IMR-90 (cell line): ENCODE results near the gene RNF123. TPM values are rescaled to one million over a fixed set of nuclear protein-coding genes. Genes with fewer than 3 reads are reported as not detected.

Experiments
- ATAC-seq: fragments of 200-7000 bp; cut with Tn5 transposase; 2 replicates; pipeline ENCODE4 v1.9.1; 2020; ENCODE audit warnings: low read depth, mild to moderate bottlenecking, moderate library complexity
- BruUV-seq: library from RNA; stranded (reverse); fragments of 400-500 nt; replicated peaks from 2 replicates; lab custom pipeline; 2021; lab: Mats Ljungman, UMichigan
- CTCF ChIA-PET: fragments of 300-600 bp; formaldehyde crosslinking; extraction: SDS; loops from one replicate; lab custom pipeline; 2021; ENCODE audit warnings: antibody characterized with exemption; lab: Yijun Ruan, JAX
- POLR2A ChIA-PET: fragments of 300-600 bp; sonication (Branson Sonifier 250); formaldehyde crosslinking; loops from one replicate; lab custom pipeline; 2022; ENCODE audit warnings: antibody characterized with exemption; ENCODE audit not compliant: unreplicated experiment; lab: Charles Lee
- DNase-seq: peaks from one replicate; pipeline ENCODE4 v3.0.0; 2013
- H2AFZ ChIP-seq: replicated peaks from 2 replicates; pipeline ENCODE3; 2013; ENCODE audit warnings: low read length, mild to moderate bottlenecking; ENCODE audit not compliant: poor library complexity
- H2AK5ac ChIP-seq: 2 replicates; pipeline ENCODE4 v1.6.1; 2013; ENCODE audit warnings: low read depth, low read length, inconsistent platforms
- H2AK9ac ChIP-seq: replicated peaks from 2 replicates; pipeline ENCODE3; 2013; ENCODE audit warnings: mild to moderate bottlenecking, low read depth, low read length, moderate library complexity; ENCODE audit not compliant: poor library complexity
- H2BK120ac ChIP-seq: 2 replicates; pipeline ENCODE4 v1.6.1; 2013; ENCODE audit warnings: low read depth, low read length, inconsistent platforms
- H2BK15ac ChIP-seq: 3 replicates; pipeline ENCODE4 v1.6.1; 2013; ENCODE audit warnings: low read depth, low read length, inconsistent platforms
- H2BK20ac ChIP-seq: 2 replicates; pipeline ENCODE4 v1.6.1; 2013; ENCODE audit warnings: low read depth, mild to moderate bottlenecking, inconsistent platforms, low read length, moderate library complexity
- H2BK5ac ChIP-seq: 2 replicates; pipeline ENCODE4 v1.6.1; 2013; ENCODE audit warnings: mild to moderate bottlenecking, low read depth, low read length, inconsistent platforms; ENCODE audit not compliant: poor library complexity, severe bottlenecking
- H3K14ac ChIP-seq: replicated peaks from 2 replicates; pipeline ENCODE4 v1.6.1; 2013; ENCODE audit warnings: low read depth, low read length, inconsistent platforms
- H3K18ac ChIP-seq: 2 replicates; pipeline ENCODE4 v1.6.1; 2013; ENCODE audit warnings: low read depth, low read length, control low read depth
- H3K23ac ChIP-seq: 2 replicates; pipeline ENCODE4 v1.6.1; 2013; ENCODE audit warnings: low read depth, low read length, inconsistent platforms
- H3K27ac ChIP-seq: 2 replicates; pipeline ENCODE4 v1.5.1; 2013; ENCODE audit warnings: mild to moderate bottlenecking, control low read depth, low read length; ENCODE audit not compliant: insufficient read depth
- H3K27me3 ChIP-seq: 2 replicates; pipeline ENCODE4 v1.6.1; 2013; ENCODE audit warnings: low read length; ENCODE audit not compliant: control insufficient read depth, insufficient read depth
- H3K36me3 ChIP-seq: 2 replicates; pipeline ENCODE4 v1.6.1; 2013; ENCODE audit warnings: low read length, mixed read lengths; ENCODE audit not compliant: control insufficient read depth, insufficient read depth
- H3K4ac ChIP-seq: 2 replicates; pipeline ENCODE4 v1.6.1; 2013; ENCODE audit warnings: low read depth, low read length, inconsistent platforms
- H3K4me1 ChIP-seq: 2 replicates; pipeline ENCODE4 v1.6.1; 2013; ENCODE audit warnings: low read length, mixed read lengths; ENCODE audit not compliant: control insufficient read depth, insufficient read depth
- H3K4me2 ChIP-seq: 2 replicates; pipeline ENCODE4 v1.6.1; 2013; ENCODE audit warnings: low read depth, mild to moderate bottlenecking, control low read depth, low read length, moderate library complexity
- H3K4me3 ChIP-seq: 2 replicates; pipeline ENCODE4 v1.5.1; 2013; ENCODE audit warnings: low read depth, mild to moderate bottlenecking, control low read depth, low read length, moderate library complexity; ENCODE audit not compliant: insufficient read depth
- H3K56ac ChIP-seq: 2 replicates; pipeline ENCODE4 v1.6.1; 2013; ENCODE audit warnings: low read length, inconsistent platforms; ENCODE audit not compliant: insufficient read depth; ENCODE audit errors: extremely low read depth
- H3K79me1 ChIP-seq, 2 experiments: 2 replicates each; pipeline ENCODE4 v1.6.1; 2013; ENCODE audit warnings: low read length in 2 of 2, inconsistent platforms in 1 of 2, low read depth in 1 of 2
- H3K9ac ChIP-seq: 2 replicates; pipeline ENCODE4 v1.6.1; 2013; ENCODE audit warnings: low read depth, low read length, control low read depth
- H3K9me1 ChIP-seq: 2 replicates; pipeline ENCODE4 v1.6.1; 2013; ENCODE audit warnings: low read length, inconsistent platforms; ENCODE audit not compliant: insufficient read depth
- H3K9me3 ChIP-seq: 2 replicates; pipeline ENCODE4 v1.6.1; 2013; ENCODE audit warnings: low read length; ENCODE audit not compliant: control insufficient read depth, insufficient read depth
- H4K20me1 ChIP-seq: 2 replicates; pipeline ENCODE4 v1.6.1; 2013; ENCODE audit warnings: low read length, inconsistent platforms; ENCODE audit not compliant: insufficient read depth
- H4K5ac ChIP-seq: 2 replicates; pipeline ENCODE4 v1.6.1; 2013; ENCODE audit warnings: mild to moderate bottlenecking, low read depth, low read length, control low read depth
- H4K8ac ChIP-seq, 2 experiments: 2 replicates each; pipeline ENCODE4 v1.6.1; 2013; ENCODE audit warnings: low read depth in 2 of 2, low read length in 2 of 2, control low read depth in 1 of 2, inconsistent platforms in 1 of 2
- H4K91ac ChIP-seq: 2 replicates; pipeline ENCODE4 v1.6.1; 2013; ENCODE audit warnings: low read depth, low read length, inconsistent platforms; ENCODE audit not compliant: insufficient read depth
- BHLHE40 ChIP-seq: fragments of 150-350 bp; IDR thresholded peaks from 2 replicates; pipeline ENCODE4 v1.6.1; 2016; ENCODE audit warnings: mild to moderate bottlenecking, low read depth, low read length
- CEBPB ChIP-seq: IDR thresholded peaks from 2 replicates; pipeline ENCODE4 v1.6.1; 2012; ENCODE audit warnings: low read depth, low read length, improper control_type of control experiment
- CHD1 ChIP-seq: IDR thresholded peaks from 2 replicates; pipeline ENCODE4 v1.6.1; 2012; ENCODE audit warnings: low read depth, low read length, improper control_type of control experiment
- FOS ChIP-seq: fragments of 150-350 bp; IDR thresholded peaks from 2 replicates; pipeline ENCODE4 v1.6.1; 2016; ENCODE audit warnings: low read depth, low read length
- MAFK ChIP-seq: IDR thresholded peaks from 2 replicates; pipeline ENCODE4 v1.6.1; 2012; ENCODE audit warnings: low read depth, low read length, improper control_type of control experiment
- MXI1 ChIP-seq: IDR thresholded peaks from 2 replicates; pipeline ENCODE4 v1.6.1; 2012; ENCODE audit warnings: low read depth, mild to moderate bottlenecking, low read length, moderate library complexity, borderline replicate concordance
- NFE2L2 ChIP-seq: fragments of 150-350 bp; IDR thresholded peaks from 2 replicates; pipeline ENCODE4 v1.6.1; 2016; ENCODE audit warnings: low read depth, mild to moderate bottlenecking, low read length
- POLR2A ChIP-seq: IDR thresholded peaks from 2 replicates; pipeline ENCODE4 v1.6.1; 2012; ENCODE audit warnings: mild to moderate bottlenecking, low read depth, low read length
- RFX5 ChIP-seq: IDR thresholded peaks from 2 replicates; pipeline ENCODE4 v1.8.0; 2012; ENCODE audit warnings: low read depth, mild to moderate bottlenecking, low read length, moderate library complexity
- SMC3 ChIP-seq: fragments of 150-350 bp; IDR thresholded peaks from 2 replicates; pipeline ENCODE4 v1.6.1; 2016; ENCODE audit warnings: low read depth, mild to moderate bottlenecking, antibody characterized with exemption, low read length, moderate library complexity
- WGBS, 2 experiments: methylation state at CpG; one replicate each; pipeline versions ENCODE4 v1.1.5 to v1.1.7; 2013; ENCODE audit warnings: missing lambda C conversion rate in 2 of 2; ENCODE audit not compliant: insufficient read length in 1 of 2; ENCODE audit errors: extremely low coverage in 2 of 2; 5-methylcytosine and 5-hydroxymethylcytosine counted together
- dilution Hi-C: fragments of 300-500 bp; cut with HindIII; formaldehyde crosslinking; loops from one replicate; pipeline ENCODE4 v1.14.3; 2018; ENCODE audit warnings: low sequenced_read_pairs; ENCODE audit not compliant: unreplicated experiment
- in situ Hi-C: fragments of 300-500 bp; cut with MboI; formaldehyde crosslinking; loops from 3 replicates; pipeline ENCODE4 v1.14.3; 2019; ENCODE audit warnings: low sequenced_read_pairs, inconsistent platforms, mixed read lengths
- intact Hi-C: fragments of 100-400 bp; cut with micrococcal nuclease; formaldehyde crosslinking; loops from 2 replicates; pipeline ENCODE4 v1.10.0; 2022
- polyA plus RNA-seq, 3 experiments: library from polyadenylated mRNA; depleted of rRNA; stranded (reverse); fragments of >200 nt; gene quantifications; 2 replicates each; pipeline ENCODE4 v1.2.3, GENCODE V29; 2012; ENCODE audit warnings: low replicate concordance in 1 of 3
- total RNA-seq: library from RNA; depleted of rRNA; stranded (reverse); fragments of >200 nt; gene quantifications from 2 replicates; pipeline ENCODE4 v1.2.3, GENCODE V29; 2012
- TF ChIP-seq, protein P1 (sequence below): fragments of 150-350 bp; IDR thresholded peaks from 2 replicates; pipeline ENCODE4 v1.6.1; 2017; ENCODE audit warnings: mild to moderate bottlenecking, antibody characterized with exemption, low read length, low read depth
- TF ChIP-seq, protein P2 (sequence below): fragments of 150-350 bp; IDR thresholded peaks from 2 replicates; pipeline ENCODE4 v1.6.1; 2016; ENCODE audit warnings: low read depth, mild to moderate bottlenecking, low read length, moderate library complexity, borderline replicate concordance

The RNF123 gene
- total and polyA plus RNA-seq, 2 of the 4 experiments (the other 2 are of a cell fraction): 13.4 to 37.7 TPM

DNA sequence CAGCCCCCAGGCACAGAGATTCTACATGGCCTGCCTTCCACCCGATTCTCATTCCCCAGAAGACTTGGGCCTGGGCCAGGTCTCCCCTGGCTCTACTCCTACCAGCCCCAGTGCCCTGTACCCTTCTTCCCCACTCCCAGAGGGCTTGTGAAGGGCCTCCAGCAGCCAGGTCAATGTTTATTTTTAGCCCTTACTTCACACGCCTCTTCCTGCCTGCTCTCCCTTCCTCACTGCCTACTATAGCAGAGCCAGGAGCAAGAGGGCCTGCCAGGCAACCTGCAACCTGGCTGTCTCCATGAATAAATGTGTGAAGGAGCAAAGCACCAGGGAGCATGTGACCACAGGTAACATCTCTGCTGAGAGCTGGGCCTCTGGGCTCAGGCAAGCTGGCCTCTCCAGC, 41.6 kb upstream of the RNF123 start:
- in situ Hi-C loops: no loop called here
- no peak overlapping the region for H2AFZ ChIP-seq
- H4K5ac ChIP-seq: no peak overlapping the region
- no peak overlapping the region for H3K56ac ChIP-seq
- no peak overlapping the region for H3K4me2 ChIP-seq
- intact Hi-C loops: no loop called here
- TF ChIP-seq, protein P1, sequence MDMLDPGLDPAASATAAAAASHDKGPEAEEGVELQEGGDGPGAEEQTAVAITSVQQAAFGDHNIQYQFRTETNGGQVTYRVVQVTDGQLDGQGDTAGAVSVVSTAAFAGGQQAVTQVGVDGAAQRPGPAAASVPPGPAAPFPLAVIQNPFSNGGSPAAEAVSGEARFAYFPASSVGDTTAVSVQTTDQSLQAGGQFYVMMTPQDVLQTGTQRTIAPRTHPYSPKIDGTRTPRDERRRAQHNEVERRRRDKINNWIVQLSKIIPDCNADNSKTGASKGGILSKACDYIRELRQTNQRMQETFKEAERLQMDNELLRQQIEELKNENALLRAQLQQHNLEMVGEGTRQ: no peak
- TF ChIP-seq SMC3 (no peak), MXI1 (no peak), NFE2L2 (no peak), FOS (no peak), CEBPB (no peak), MAFK (no peak), RFX5 (no peak), BHLHE40 (no peak), POLR2A (no peak), CHD1 (no peak)
- TF ChIP-seq, protein P2, sequence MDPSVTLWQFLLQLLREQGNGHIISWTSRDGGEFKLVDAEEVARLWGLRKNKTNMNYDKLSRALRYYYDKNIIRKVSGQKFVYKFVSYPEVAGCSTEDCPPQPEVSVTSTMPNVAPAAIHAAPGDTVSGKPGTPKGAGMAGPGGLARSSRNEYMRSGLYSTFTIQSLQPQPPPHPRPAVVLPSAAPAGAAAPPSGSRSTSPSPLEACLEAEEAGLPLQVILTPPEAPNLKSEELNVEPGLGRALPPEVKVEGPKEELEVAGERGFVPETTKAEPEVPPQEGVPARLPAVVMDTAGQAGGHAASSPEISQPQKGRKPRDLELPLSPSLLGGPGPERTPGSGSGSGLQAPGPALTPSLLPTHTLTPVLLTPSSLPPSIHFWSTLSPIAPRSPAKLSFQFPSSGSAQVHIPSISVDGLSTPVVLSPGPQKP: no peak
- H3K18ac ChIP-seq: no peak overlapping the region
- H3K4me1 ChIP-seq: no peaks in the 10 kb centered on the region
- no peak overlapping the region for H4K91ac ChIP-seq
- 33% methylated on average over 1 of the region's 2 CpGs; no CpG with 5 or more reads in 1 of the 2 experiments for WGBS, 2 experiments
- ATAC-seq: no peak
- H3K9me3 ChIP-seq: no peaks in the 10 kb centered on the region
- no peak overlapping the region for H3K9ac ChIP-seq
- H3K23ac ChIP-seq: no peak overlapping the region
- no peak for DNase-seq
- H3K27me3 ChIP-seq: peaks cover 32% of the 10 kb centered on the region
- H2BK15ac ChIP-seq: no peak overlapping the region
- H4K20me1 ChIP-seq: no peaks in the 10 kb centered on the region
- no peaks in the 10 kb centered on the region for H3K79me1 ChIP-seq
- BruUV-seq: no TSS peak
- no peak overlapping the region for H3K27ac ChIP-seq
- H4K8ac ChIP-seq: no peak overlapping the region
- peaks cover 3% of the 10 kb centered on the region; the same call in 1 of the 2 replicates for H3K9me1 ChIP-seq
- H3K14ac ChIP-seq: no peak overlapping the region
- H2AK9ac ChIP-seq: no peak overlapping the region
- POLR2A ChIA-PET: no interaction called here
- no peak overlapping the region for H3K4me3 ChIP-seq
- no peak overlapping the region for H2AK5ac ChIP-seq
- H2BK120ac ChIP-seq: no peak overlapping the region
- H3K36me3 ChIP-seq: no peaks in the 10 kb centered on the region
- dilution Hi-C loops: no loop called here
- H3K4ac ChIP-seq: no peak overlapping the region
- no peak overlapping the region for H2BK5ac ChIP-seq
- H2BK20ac ChIP-seq: no peak overlapping the region
- CTCF ChIA-PET: no interaction called here
